IMR-90 (cell line): ENCODE results near the gene FCSK.

ENCODE experiments used
- CEBPB ChIP-seq: IDR thresholded peaks from 2 replicates; pipeline ENCODE4 v1.6.1; 2012; ENCODE audit warnings: low read depth, low read length, improper control_type of control experiment
- CTCF ChIP-seq: conservative IDR thresholded peaks from 2 replicates; pipeline ENCODE4 v1.5.1; 2012; ENCODE audit warnings: mild to moderate bottlenecking, low read depth, low read length, improper control_type of control experiment
- ELK1 ChIP-seq: fragments of 150-350 bp; IDR thresholded peaks from 2 replicates; pipeline ENCODE4 v1.6.1; 2016; ENCODE audit warnings: low read depth, mild to moderate bottlenecking, low read length, moderate library complexity, borderline replicate concordance
- MAFK ChIP-seq: IDR thresholded peaks from 2 replicates; pipeline ENCODE4 v1.6.1; 2012; ENCODE audit warnings: low read depth, low read length, improper control_type of control experiment
- MAZ ChIP-seq: IDR thresholded peaks from 2 replicates; pipeline ENCODE4 v1.6.1; 2012; ENCODE audit warnings: low read depth, mild to moderate bottlenecking, low read length, improper control_type of control experiment, moderate library complexity, borderline replicate concordance
- NFE2L2 ChIP-seq: fragments of 150-350 bp; IDR thresholded peaks from 2 replicates; pipeline ENCODE4 v1.6.1; 2016; ENCODE audit warnings: low read depth, mild to moderate bottlenecking, low read length
- POLR2A ChIP-seq: IDR thresholded peaks from 2 replicates; pipeline ENCODE4 v1.6.1; 2012; ENCODE audit warnings: mild to moderate bottlenecking, low read depth, low read length
- RAD21 ChIP-seq: IDR thresholded peaks from 2 replicates; pipeline ENCODE4 v1.6.1; 2012; ENCODE audit warnings: low read length, improper control_type of control experiment
- RCOR1 ChIP-seq: IDR thresholded peaks from 2 replicates; pipeline ENCODE4 v1.6.1; 2012; ENCODE audit warnings: mild to moderate bottlenecking, low read length, improper control_type of control experiment; ENCODE audit not compliant: insufficient replicate concordance
- SMC3 ChIP-seq: fragments of 150-350 bp; IDR thresholded peaks from 2 replicates; pipeline ENCODE4 v1.6.1; 2016; ENCODE audit warnings: low read depth, mild to moderate bottlenecking, antibody characterized with exemption, low read length, moderate library complexity
- USF2 ChIP-seq: fragments of 150-350 bp; IDR thresholded peaks from 2 replicates; pipeline ENCODE4 v1.6.1; 2017; ENCODE audit warnings: mild to moderate bottlenecking, antibody characterized with exemption, low read length, low read depth

GRCh38 chr16:70467113-70467512, 12.7 kb downstream of the FCSK start:
- TF ChIP-seq CTCF (no peak), POLR2A (no peak), NFE2L2 (no peak), ELK1 (no peak), MAZ (no peak), USF2 (no peak), RCOR1 (no peak), SMC3 (no peak), RAD21 (no peak), CEBPB (no peak), MAFK (no peak)
